Activated naive CD4-positive, alpha-beta T cell treated with anti-CD3 and anti-CD28 coated beads, Interleukin-2, amount 50 U/mL, for 16 hours (primary cell): ENCODE data around the gene AGAP1.

Experiments used
- DNase-seq: peaks from one replicate; pipeline ENCODE4 v3.0.0-alpha.2; 2020

AGAP1 gene

DNA sequence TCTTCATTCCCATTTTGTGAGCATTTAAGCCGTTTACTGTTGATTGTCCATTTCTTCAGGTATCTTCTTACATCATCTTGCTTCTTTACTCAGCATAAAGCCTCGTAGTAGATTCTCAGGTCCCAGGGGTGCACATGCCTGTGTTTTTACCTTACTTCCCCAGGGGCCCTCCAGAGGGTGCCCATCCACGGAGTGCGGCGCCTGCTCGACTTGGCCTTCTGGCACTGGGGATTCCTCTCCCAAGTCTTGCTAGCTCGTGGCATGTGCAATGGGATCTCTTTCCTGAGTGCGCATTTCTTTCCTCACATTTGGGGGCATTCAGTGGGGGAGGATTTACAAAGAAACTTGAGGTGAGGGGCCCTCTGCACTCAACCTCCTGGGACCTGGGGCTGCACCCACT is 148.1 kb downstream of the AGAP1 start:
- DNase-seq, result no peak

DNA sequence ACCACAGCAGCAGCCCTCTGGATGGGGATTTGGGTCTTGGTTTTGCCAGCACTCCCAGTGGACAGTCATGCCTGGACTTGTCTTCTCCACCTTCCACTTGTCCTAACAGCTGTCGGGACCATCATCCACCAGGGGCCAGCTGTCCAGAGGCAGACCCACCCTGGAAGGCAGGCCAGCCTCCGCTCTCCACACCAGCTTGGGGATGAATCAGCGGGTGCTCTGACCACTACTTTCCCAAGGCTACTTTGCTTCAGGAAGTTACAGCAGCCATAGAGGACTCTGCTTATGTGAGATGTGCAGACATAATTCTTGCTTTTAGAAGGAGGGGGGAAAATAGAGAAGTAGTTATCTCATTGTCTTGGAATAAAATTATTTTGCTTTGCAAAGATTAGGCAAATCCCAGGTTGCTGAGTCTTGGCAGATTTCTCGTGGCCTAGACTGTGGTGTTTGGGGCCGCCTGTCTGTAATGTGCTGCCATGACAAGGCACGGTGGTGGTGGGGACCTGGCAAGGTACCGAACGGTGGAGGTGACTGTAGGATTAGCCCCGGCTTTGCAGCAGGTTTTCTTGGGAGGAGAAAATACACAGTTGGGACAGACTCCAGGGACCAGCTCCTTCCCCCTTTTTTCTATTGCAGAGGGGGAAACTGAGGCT is 148.7 kb downstream of the AGAP1 start:
- DNase-seq, result no peak

DNA sequence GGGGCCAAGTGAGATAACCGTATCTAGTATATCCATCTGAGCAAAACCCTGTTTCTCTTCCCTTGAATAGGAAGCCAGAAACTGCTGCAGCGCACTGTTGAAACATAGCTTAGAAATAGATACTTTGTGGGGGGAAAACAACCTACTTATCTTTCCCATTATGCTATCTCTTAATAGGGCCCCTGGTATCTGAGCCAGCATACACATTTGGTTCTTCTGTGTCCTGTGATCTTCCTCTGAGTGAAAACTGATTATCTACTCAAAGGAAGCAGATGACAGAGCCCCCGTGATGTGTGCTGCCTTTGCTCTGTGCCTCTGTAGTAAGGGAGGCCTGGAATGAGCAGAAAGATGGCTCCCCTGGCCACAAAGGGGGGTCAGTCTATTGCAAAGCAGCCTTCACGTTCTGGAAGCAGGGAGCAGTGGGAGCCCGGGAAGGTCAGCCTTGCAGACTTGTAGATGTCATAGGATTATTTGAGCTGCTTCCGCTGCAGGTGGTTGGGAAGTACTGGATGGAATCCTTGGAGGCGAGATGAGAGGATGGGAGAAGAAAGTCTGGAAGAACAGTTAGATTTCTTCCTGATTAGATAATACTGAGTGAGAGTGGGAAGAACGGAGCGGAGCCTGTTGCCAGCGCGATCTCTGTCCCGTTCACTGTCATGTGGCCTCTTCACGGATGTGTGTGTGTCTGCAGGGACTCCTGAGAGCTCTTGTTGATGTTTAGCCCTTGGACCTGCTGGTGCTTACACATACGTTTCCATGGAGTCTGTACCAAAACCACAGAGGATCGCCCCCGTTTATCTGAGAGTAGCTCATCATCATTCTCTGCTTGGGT is 150.1 kb downstream of the AGAP1 start:
- DNase-seq, result no peak

DNA sequence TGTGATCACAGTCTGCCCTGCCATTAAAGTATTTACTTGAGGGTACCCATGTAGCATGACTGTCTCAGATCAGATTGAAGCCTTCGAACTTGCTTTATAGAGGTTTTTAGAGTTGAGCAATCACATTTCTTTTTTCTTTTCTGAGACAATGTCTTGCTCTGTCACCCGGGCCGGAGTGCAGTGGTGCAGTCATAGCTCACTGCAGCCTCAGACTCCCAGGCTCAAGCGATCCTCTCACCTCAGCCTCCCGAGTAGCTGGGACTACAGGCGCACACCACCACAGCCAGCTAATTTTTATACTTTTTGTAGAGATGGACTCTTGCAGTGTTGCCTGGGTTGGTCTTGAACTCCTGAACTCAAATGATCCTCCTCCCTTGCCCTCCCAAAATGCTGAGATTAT is 153.4 kb downstream of the AGAP1 start:
- no peak for DNase-seq

DNA sequence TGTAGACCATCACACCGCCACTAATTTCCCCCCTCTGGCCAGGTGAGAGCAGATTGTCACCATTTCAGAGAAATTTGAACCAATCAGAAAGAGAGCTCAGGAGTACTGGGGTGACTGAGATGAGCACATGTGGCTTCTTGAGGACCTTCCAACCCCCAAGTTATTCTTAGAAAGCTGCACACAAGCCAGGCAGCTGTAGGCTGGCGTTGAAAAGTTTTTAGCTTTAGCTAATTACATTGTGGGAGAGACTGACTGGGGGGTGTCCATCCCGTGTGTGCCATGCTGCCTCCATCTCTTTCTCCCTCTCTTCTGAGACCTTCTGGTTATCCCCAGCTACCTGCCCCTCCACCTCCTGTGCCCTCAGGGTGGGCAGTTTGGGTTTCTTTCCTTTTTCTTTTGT is 154.0 kb downstream of the AGAP1 start:
- no peak for DNase-seq

DNA sequence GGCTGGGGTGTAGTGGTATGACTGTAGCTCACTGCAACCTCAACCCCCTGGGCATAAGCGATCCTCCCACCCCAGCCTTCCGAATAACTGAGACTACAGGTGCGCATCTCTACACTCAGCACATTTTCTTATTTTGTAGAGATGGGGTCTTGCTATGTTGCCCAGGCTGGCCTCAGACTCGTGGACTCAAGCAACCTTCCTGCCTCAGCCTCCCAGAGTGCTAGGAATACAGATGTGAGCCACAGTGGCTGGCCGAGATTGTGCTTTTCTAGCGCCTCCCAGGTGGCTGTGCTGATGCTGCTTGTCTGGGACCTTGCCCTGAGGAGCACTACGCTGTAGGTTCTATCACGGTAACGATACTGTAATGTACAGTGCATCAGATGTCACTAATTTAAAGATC is 155.6 kb downstream of the AGAP1 start:
- no peak for DNase-seq

DNA sequence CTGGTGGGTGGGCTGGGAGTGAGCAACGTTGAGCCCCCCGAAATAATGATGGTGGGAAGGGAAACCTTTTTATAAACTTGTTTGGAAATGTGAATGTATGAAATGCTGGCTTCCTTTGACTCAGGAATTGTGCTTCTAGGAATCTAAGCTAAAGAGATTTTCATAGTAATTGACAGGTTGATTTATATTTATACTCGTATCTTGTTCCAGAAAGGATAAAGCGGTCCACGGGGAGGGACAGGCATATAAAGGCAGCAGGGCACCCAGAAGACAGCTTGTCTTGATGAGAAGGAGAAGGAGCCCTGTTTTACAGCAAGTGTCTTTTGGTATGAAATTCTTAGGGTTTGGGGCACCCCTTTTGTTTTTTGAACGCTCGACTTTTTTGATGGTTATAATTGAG is 157.8 kb downstream of the AGAP1 start:
- no peak for DNase-seq

DNA sequence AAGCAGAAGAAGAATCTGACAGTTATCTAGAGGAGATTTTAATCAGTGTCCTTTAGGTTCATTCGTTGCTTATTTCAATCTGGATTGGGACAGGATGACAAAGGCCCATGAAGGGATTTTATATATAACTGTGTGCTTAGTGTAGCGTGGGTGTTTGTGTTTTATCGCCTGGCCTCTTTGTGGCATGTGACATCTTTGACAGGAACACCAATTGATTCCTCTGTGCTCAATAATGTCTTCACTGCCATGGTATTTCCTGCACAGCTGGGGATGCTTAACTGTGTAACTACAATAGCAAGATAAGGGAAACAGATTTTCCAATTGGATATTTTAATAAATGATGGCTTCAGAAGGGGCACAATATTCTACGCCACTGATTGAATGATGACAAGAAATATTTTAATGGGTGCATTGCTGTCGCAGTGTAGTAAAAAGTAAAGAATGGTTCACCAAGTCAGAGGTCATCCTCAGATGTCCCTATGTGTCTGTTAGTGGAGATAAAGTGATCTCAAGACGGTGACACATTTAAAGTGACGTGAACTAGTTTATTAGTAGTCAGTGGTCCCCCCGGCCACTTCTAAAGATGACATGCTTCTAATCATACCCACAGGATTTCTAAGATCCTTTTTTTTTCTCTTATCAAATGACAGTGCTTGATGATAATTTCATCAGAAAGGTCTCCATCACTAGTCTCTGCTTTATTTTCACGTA is 160.4 kb downstream of the AGAP1 start:
- no peak for DNase-seq

DNA sequence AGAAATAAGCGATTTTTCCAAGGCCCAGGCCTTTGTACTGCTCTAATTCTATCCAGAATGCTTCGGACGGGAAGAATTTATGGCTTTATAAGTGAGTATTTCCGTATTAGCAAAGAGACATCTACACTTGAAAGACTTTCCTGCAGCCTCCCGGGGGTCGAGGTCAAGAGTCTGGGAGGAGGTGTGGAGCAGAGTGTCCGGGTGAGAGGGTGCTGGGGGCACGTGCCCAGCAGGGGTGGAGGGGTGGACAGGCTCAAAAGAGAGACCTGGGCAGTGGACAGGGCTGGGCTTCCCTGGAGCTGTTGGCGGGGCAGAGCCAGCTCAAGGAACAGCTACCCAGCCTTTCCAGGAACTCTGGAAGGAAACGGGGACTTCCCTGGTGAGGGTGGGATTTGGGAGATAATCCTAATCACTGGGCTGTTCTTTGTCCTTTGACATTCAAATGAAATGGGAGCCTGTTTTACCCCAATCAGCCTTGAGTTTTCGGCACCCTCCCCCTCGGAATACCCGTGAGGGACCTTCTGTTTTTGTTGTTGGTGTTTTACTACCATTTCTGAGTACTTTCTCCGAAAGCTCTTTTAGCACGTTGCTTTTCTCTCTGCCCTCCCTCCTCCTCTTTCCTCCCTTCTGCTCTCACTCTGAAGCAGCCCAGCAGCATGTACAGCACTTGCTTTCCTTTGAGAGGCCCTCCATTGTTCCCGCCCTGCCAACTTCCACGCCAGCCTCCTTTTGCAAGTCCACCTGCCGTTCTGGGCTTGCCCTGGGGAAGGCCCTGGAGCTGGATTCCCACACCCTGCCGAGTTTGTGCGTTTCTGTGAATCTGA is 164.7 kb downstream of the AGAP1 start:
- DNase-seq, result no peak

DNA sequence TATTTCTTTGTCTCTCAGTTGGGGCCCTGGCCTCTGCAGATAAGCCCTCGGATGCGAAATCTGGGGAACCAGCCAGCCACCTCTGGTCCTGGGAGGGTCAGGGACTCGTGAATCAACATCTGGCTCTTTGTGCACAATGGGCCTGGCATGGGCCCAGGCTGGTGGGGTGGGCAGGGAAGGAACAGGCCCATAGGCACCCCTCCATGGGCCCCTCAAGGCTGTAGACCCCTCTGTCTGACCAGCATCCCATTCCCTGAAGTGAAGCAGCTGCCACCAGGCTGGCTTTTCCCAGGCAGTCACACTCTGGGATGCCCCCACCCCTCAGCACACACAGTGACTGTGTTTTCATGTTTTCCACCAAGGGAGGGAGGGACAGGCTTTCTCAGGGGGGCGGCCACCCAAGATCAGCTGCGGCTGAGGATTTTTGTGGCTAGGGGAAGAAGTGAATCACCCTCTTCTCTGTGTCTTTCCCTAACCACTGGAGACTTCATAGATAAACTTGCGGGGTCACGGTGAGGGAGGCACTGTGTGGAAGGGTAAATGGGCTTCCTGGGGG is 166.0 kb downstream of the AGAP1 start:
- no peak for DNase-seq

DNA sequence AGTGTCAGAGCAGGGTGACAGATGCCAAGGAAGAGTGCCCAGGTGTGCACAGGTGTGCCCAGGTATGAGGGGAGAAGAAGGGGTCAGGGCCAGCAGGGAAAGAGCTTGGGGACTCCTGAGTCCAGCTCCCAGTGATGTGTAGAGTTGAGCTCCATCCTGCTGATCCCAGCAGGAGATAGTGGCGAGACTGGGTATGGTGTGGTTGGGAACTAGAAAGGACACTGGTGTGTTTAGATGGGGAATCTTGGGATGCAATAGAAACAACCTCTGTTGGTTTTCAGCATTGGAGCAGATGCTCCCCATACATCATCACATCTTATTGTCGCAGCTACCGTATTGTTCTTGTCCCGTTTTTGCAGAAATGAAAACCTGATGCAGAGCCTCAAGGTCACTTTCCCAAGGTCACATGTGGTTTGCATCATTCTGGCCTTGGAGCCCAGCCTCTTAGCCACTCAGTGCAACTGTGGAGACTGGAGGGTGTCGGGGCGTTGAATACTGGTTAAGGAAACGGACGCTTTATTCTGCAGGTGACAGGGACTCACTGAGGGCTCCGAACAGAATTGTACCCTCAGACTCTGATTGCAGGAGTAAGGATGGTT is 166.7 kb downstream of the AGAP1 start:
- no peak for DNase-seq

DNA sequence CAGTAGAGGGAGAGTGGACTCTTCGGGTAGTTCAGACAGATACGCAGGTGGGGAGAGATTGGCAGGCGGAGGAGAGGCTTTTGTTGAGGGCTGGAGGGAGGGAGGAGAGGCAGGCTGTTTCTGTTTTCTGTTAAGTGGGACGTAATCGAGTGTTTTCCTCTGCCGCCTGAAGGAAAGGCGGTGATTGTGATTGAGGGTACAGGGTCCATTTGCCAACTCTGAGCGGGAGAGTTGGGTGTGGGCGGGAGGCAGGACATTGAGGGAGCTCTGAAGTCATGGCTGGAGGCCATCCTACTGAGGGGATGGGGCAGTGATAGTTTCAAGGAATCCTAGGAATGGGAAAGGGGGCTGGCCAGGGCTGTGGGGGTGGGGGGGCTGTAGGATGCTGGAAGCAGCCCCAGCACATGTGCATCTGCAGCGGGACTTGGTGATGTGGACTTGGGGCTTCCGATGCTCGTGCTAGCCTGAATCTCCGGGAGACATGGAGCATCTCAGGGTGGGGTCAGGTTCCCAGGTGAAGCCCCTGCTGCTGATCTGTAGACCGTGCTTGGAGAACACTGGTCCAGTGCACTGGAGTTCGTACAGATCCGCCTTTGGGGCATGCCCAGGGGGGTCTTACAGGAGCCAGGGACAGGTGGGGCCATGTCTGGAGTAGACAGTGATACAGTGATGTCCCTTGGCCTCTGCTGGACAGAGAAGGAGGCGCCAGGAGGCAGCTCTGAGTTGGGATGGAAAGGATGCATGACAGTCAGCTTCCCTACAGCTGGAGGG is 167.5 kb downstream of the AGAP1 start:
- DNase-seq, result no peak

DNA sequence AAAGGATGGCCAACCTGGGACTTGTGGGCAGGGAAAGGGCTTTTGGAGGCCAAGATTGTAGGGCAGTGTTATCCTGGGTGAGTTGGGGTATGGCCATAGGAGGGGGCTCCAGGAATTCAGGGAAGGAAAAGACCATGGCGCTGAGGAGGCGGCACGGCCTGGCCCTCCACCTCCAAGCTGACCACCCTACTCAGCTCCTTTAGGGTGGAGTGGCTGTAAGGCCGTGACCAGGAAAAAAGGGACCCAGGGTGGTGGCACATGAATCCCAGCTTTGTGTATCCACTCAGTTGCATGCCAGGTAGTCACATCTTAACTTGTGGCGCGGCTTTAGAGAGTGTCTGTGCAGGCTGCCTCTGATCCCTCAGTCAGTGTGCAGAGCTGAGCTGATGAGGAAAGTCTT is 168.1 kb downstream of the AGAP1 start:
- no peak for DNase-seq

DNA sequence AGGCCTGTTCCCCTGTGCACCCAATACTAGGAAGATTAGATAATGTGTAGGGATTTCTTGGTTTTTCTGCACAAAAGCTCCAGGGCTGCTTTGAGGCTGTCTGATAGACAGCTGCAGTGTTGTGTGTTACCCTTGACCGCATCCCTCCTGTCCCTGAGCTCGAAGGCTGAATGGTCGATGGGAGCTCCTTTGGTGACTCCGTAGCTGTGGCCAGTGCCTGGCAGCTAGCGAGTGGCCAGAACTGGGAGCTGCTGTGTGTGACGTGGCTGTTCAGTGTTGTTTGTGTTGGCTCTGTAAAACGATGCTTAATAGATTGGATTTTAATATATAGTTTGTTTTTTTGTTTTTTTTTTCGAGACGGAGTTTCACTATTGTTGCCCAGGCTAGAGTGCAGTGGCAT is 170.0 kb downstream of the AGAP1 start:
- no peak for DNase-seq

DNA sequence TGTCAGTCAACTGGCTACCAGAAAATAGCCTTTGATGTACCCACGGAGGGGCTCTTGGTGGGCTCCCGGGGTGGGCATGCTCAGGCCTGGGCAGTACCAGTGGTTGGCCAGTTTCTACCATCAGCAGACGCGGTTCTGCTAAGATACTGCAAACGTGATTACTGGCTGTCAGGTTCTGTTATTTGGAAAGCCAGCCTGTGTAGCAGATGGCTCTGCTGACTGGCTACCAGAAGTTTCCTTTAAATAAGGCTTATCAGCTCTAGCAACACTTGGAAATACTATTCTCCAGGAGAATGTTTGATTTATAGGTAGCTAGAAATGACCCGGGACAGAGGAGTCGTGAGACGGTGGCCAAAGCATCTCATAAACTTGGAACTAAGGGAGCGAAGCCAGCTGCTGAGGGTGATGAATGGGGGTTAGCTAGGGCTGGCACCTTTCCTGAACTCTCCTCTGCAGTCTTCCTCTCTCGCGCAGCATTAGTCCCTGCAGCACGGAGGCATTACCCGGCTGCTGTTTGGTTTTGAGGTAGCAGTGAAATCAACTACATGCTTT is 171.9 kb downstream of the AGAP1 start:
- DNase-seq, result no peak

DNA sequence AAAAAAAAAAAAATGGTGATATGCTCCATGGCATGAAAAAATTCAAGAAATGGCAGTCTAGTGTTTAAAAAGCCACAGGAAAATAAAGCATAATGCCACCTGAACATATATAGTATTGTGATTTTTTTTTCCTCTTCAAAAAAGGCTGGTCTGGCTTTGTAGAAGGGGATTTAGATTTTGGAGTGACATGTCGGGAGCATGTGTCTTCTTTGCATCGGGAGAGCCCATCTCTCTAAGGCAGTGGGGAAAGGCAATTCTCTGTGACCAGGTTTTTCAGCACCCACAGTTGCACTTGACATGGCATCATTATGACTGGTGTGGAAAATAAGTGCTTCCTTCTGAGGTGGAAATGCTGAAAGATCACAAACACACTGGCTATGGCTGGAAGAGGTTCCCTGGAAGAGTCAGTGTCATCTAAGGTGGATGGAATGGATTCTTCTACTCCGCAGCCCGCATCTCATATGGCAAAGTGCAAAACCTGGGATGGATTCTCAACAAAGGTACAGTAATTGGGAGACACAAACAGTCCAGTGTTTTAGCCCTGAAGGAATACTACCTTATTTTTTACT is 172.5 kb downstream of the AGAP1 start:
- no peak for DNase-seq

DNA sequence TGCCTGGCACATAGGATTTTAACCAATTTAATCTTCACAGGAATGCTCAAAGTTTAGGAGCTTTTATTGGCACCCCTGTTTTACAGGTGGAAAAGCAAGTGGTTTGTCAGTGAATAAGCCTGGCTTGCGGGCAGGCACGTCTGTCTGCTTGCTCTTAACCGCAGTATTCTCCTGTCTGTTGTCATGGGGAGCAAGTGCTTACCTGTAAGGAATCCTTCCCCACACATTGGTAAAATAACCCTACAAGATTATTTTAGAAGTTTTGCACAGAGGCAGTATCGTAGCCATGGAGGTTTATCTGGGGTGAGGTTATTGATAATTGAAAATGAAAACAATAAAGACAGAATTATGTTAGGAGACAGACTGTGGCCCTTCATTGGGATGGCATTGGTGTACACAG is 174.9 kb downstream of the AGAP1 start:
- no peak for DNase-seq

DNA sequence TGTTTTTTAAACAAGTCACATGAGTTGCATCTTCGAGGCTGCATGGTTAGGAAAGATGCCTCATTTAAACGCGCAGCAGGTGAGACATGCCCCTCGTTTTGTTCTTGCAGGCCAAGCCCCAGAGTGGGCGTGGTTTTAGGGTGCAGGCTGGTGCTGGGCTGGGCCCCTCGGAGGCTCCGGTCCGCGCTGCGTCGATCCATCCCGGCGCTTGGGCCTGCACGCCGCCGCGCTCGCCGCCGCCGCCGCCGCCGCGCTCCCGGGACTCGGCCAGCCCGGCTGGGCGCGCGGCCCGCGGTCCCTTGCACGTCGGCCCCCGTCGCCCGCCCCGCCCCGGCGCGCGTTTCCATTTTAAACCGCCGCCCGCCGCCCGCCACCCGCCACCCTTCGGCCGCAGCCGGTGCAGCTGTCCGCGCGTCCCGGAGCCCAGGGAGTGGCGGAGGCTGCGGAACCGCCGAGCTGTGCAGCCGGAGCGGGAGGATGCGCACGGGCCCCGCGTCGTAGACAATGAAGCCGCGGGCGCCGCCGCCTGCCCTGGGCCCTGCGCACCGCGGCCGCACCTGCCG is 175.5 kb downstream of the AGAP1 start:
- DNase-seq, result no peak

DNA sequence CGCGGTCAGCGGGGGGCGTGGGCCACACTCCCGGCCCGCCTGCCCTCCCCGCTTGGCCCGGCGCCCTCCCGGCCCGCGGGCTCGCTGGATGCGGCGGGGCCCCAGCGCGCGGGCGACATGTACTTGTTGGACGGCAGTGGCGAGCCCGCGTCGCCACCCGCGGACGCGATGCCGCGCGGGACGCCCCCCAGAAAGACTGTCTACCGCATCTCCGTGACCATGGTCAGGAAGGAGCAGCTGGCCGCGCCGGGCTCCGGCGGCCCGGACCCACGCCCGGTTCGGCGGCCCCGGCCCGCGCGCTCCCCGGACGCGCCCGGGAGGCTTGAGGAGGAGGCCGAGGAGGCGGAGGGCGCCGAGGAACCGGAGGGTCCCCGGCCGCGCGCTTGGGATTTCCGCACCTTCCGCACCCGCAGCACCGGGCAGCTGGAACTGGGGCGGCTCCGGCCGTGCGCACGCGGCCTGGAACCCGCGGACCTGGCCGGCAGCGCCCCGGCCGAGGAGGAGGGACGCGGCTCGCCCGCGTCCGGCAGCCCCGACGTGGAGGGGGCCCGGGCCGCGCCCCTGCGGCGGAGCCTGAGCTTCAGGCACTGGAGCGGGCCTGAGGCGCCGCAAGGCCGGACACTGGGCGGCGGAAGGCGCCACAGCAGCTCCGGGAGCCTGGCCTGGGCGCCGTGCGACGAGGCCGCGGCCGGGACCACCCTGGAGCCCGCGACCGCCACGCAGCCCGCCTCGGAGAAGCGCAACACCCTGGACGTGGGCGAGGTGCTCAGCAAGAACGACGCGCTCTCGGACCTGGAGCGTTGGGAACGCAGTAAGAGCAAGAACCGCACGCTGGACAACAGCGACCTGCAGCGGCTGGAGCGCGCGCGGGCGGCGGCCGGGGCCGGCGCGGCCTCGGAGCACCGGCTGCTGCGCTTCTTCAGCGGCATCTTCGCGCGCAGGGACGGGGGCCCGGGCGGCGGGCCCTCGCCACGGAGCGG is 176.4 kb downstream of the AGAP1 start:
- no peak for DNase-seq
